COR-L47 (cell line): ENCODE measurements around the gene NR2E1.

Experiments used
- DNase-seq: peaks from one replicate; lab custom pipeline; 2025; lab: John Stamatoyannopoulos, UW

Gene NR2E1

GRCh38 chr6:108165714-108166663, at the start of gene NR2E1:
TSS of gene NR2E1 (plus strand) at chr6:108166022. CDS start at chr6:108166766, 744 bp downstream.
- peak; percentile 17 for DNase-seq

GRCh38 chr6:108116546-108117426, 49.0 kb upstream of the NR2E1 start:
- no peak for DNase-seq

GRCh38 chr6:108117427-108118358, 48.1 kb upstream of the NR2E1 start:
- no peak for DNase-seq

- no peak for DNase-seq
These were observed 47.5 kb upstream of the NR2E1 start for GRCh38 chr6:108118359-108118724.

- DNase-seq = no peak
These were observed 46.7 kb upstream of the NR2E1 start for GRCh38 chr6:108118810-108119768.

DNA sequence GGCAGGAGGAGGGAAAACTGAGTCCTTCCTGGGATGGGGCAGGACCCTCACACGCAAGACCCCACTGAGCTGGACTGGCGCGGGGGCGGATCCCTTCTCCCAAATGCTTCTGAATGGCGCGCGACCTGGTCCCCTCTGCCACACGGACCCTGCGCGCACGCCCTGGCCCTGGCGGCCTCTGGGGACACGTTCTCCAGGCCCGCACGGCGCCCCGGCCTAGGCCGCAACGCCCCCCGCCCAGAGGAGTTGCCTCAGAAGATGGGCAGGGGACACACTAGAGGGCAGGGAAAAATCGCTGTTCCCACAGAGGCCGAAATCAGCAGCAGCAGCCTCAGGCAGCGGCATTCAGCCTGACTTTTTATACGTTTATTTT, 46.1 kb upstream of the NR2E1 start:
- no peak for DNase-seq

DNA sequence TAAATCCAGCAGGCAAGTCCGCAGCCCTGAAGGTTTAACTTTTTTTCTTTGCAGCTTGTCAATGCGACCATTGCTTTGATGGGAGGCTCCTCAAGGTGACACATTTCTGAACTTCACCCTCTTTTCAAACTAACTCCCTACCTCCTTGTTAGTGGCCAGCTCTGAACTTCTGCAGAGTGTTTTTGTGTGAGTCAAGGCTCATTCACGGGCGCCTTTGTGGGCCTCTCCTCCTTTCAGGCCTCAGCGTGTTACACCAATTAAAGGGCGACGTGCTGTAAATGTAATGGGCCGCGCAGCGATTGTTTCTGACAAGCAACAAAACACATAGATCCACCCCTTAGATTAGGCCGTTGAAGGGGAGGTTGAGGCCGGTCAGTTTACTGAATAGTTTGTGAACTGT, 45.5 kb upstream of the NR2E1 start:
- no peak for DNase-seq

- DNase-seq = no peak
These were observed 44.2 kb upstream of the NR2E1 start for GRCh38 chr6:108121612-108122011.

GRCh38 chr6:108123481-108123929, 42.3 kb upstream of the NR2E1 start:
- no peak for DNase-seq

DNA sequence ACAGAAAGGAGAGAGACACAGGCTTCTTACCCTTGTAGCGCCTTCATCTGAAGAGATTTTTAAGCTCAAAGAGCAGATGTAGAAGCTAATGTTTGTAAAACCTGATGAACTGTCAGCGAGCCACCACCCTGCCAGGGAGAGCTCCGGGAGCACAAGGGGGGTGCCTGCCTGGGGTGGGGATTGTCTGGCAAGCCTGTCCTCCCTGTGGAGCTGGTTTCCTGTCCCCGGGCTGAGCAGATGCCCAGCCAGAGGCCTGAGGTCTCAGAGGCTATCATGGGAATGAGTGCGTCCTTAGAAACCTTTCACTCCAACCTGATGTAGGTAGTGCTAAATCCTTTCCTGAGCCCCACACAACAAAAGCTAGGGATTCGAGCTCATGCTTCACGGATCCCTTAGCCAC, 41.9 kb upstream of the NR2E1 start:
- DNase-seq = peak; percentile 34

DNA sequence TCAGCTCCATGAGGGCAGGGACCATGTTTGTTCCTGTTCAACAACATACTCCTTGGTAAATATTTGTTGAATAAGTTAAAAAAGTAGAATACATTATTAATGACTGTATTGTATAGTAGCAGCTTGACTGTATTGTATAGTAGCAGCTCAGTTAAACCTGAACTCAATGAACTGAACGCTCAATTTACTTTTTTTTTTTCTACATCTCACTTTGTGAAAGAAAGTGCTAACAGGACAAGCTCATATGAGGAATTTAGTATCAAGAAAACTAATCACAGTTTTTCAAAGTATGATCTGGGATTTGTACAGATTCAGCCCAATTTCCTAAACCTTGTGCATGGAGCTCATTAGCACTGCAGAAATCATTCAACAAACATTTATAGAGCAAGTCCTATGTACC, 38.8 kb upstream of the NR2E1 start:
- no peak for DNase-seq

- DNase-seq = no peak
These were observed 38.0 kb upstream of the NR2E1 start for GRCh38 chr6:108127826-108128225.

GRCh38 chr6:108130262-108130661, 35.6 kb upstream of the NR2E1 start:
- DNase-seq = no peak

GRCh38 chr6:108132863-108133262, 33.0 kb upstream of the NR2E1 start:
- no peak for DNase-seq

DNA sequence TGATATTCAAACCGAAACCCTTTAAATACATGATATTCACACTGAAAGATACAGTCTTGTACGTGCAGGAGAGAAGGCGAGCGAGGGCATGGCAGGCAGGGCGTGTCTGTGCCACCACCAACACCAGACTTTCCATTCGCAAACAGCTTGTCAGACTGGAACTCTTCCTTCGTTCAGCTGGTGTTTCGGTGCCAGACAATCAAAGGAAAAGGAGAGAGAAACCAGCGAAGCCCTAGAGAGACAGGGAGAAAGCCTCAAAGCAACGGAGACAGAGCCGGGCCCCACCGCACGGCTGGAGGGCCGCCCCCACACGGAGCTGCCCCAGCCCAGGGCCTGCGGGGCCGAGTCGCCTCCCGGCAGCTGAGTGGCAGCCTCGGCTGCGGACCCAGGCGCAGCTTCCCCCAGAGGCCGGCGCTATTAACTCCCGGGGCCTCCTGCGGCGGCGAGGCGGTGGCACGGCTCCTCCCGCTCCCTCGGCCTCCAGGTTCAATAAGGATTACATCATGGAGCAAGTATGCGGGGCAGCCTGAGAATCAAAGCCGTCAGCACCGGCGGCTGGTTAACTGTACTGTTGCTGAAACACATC, 32.1 kb upstream of the NR2E1 start:
- peak; percentile 42 for DNase-seq

- DNase-seq = no peak
These were observed 31.4 kb upstream of the NR2E1 start for GRCh38 chr6:108134213-108134970.

- DNase-seq = no peak
These were observed 23.6 kb upstream of the NR2E1 start for GRCh38 chr6:108142240-108142639.

GRCh38 chr6:108145639-108146038, 20.2 kb upstream of the NR2E1 start:
- DNase-seq = no peak

DNA sequence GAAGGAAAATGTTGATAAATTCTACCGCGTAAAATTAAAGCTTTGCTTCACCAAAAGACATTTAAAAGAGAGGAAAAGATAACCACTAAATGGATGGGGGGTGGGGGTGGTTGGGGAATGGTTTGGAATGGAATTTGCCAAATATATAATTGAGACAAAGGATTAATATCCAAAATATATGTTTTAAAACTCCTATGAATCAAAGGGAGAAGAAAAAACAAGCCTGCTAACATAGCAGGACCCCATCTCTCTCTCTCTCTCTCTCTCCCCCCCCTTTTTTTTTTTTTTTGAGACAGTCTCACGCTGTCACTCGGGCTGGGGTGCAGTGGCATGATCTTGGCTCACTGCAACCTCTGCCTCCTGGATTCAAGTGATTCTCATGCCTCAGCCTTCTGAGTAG, 13.4 kb upstream of the NR2E1 start:
- no peak for DNase-seq
